H1 (cell line): ENCODE data around the gene CLEC2A.

Source experiments
- ASH2L ChIP-seq: fragments of 200-600, 300-600 bp; sonication (generic); IDR thresholded peaks from one replicate; pipeline ENCODE4 v1.7.1; 2017; ENCODE audit warnings: low read length
- BRCA1 ChIP-seq: IDR thresholded peaks from 2 replicates; pipeline ENCODE4 v1.6.1; 2012; ENCODE audit warnings: low read depth, low read length, improper control_type of control experiment
- CBX8 ChIP-seq: fragments of 300-800, 300-1000 bp; sonication (generic); IDR thresholded peaks from 2 replicates; pipeline ENCODE4 v1.7.1; 2016; ENCODE audit warnings: low read depth, low read length, borderline replicate concordance
- CTCF ChIP-seq, 3 experiments: IDR thresholded peaks; 1 replicate in 2 of 3; 2 replicates in 1 of 3; pipeline versions ENCODE4 v1.5.1 to v1.6.1; 2011; ENCODE audit warnings: low read length in 3 of 3, mild to moderate bottlenecking in 3 of 3, inconsistent platforms in 2 of 3, low read depth in 1 of 3, moderate library complexity in 1 of 3; ENCODE audit not compliant: insufficient read depth in 1 of 3; ENCODE audit errors: control extremely low read depth in 1 of 3
- E2F6 ChIP-seq: IDR thresholded peaks from 2 replicates; pipeline ENCODE4 v1.6.1; 2012; ENCODE audit warnings: inconsistent platforms
- EP300 ChIP-seq, 2 experiments: IDR thresholded peaks; 1 replicate in 1 of 2; 2 replicates in 1 of 2; pipeline ENCODE4 v1.6.1; 2011 to 2012; ENCODE audit warnings: low read depth in 2 of 2, low read length in 2 of 2, mild to moderate bottlenecking in 2 of 2, borderline replicate concordance in 1 of 2, inconsistent platforms in 1 of 2, moderate library complexity in 1 of 2
- EZH2 ChIP-seq: fragments of 200-600 bp; sonication (generic); IDR thresholded peaks from 2 replicates; pipeline ENCODE4 v1.7.1; 2012; ENCODE audit warnings: low read depth, mild to moderate bottlenecking, moderate library complexity, low read length, inconsistent platforms; ENCODE audit not compliant: severe bottlenecking
- GTF2F1 ChIP-seq: IDR thresholded peaks from 2 replicates; pipeline ENCODE4 v1.6.1; 2012; ENCODE audit warnings: low read depth, low read length, improper control_type of control experiment, borderline replicate concordance
- POLR2A ChIP-seq, 2 experiments: IDR thresholded peaks; 1 replicate in 1 of 2; 2 replicates in 1 of 2; pipeline ENCODE4 v1.6.1; 2011; ENCODE audit warnings: low read depth in 2 of 2, low read length in 2 of 2, mild to moderate bottlenecking in 2 of 2; ENCODE audit errors: control extremely low read depth in 1 of 2
- POLR2AphosphoS5 ChIP-seq: IDR thresholded peaks from 2 replicates; pipeline ENCODE4 v1.6.1; 2011; ENCODE audit warnings: low read depth, low read length
- RAD21 ChIP-seq, 2 experiments: IDR thresholded peaks in 1 of 2; conservative IDR thresholded peaks in 1 of 2; 2 replicates each; pipeline ENCODE4 v1.6.1; 2011; ENCODE audit warnings: low read depth in 2 of 2, low read length in 2 of 2, improper control_type of control experiment in 1 of 2, inconsistent platforms in 1 of 2, mild to moderate bottlenecking in 1 of 2, moderate library complexity in 1 of 2
- SP4 ChIP-seq: IDR thresholded peaks from 2 replicates; pipeline ENCODE4 v1.6.1; 2012; ENCODE audit warnings: low read length, inconsistent platforms
- TEAD4 ChIP-seq: IDR thresholded peaks from 2 replicates; pipeline ENCODE4 v1.6.1; 2012; ENCODE audit warnings: low read depth, low read length, inconsistent platforms, mixed read lengths
- ZNF274 ChIP-seq: IDR thresholded peaks from 2 replicates; pipeline ENCODE4 v1.7.0; 2012; ENCODE audit warnings: low read length, borderline replicate concordance; ENCODE audit errors: extremely low read depth

GRCh38 chr12:9957834-9958233, 25.7 kb upstream of the CLEC2A start:
- TF ChIP-seq CTCF (IDR thresholded peaks at IDR 0.05; ENCODE audit: control extremely low read depth in 1 of 3, insufficient read depth in 1 of 3, low read depth in 1 of 3, low read length in 3 of 3) (no peak), POLR2A (IDR thresholded peaks at IDR 0.05; ENCODE audit: control extremely low read depth in 1 of 2, low read depth in 2 of 2, low read length in 2 of 2) (no peak), EZH2 (no peak), RAD21 (IDR thresholded peaks at IDR 0.05 in 1 of 2, conservative IDR thresholded peaks at IDR 0.05 in 1 of 2; ENCODE audit: low read depth in 2 of 2, low read length in 2 of 2) (no peak), ASH2L (no peak), ZNF274 (no peak), CBX8 (no peak), E2F6 (no peak), TEAD4 (no peak), POLR2AphosphoS5 (no peak), GTF2F1 (no peak), BRCA1 (no peak), SP4 (no peak), EP300 (IDR thresholded peaks at IDR 0.05; ENCODE audit: borderline replicate concordance in 1 of 2, low read depth in 2 of 2, low read length in 2 of 2) (no peak)
